GM19468 (cell line): ENCODE data around the gene SNCG.
"Not testable (repeated sequence)": the region's sequence is repeated elsewhere in the genome, so short reads cannot be mapped to it uniquely, and the experiment has no call there.

Experiments
- ATAC-seq: cut with Tn5 transposase; IDR thresholded peaks from one replicate; pipeline ENCODE4 v1.9.1; 2021; ENCODE audit warnings: mild to moderate bottlenecking, moderate library complexity, moderate number of reproducible peaks; ENCODE audit not compliant: unreplicated experiment; ENCODE audit errors: extremely low read depth

SNCG gene

GRCh38 chr10:86972613-86973380, 14.4 kb downstream of the SNCG start:
- ATAC-seq: no peak

- ATAC-seq: no peak
These were observed 16.1 kb downstream of the SNCG start for GRCh38 chr10:86974484-86974883.

DNA sequence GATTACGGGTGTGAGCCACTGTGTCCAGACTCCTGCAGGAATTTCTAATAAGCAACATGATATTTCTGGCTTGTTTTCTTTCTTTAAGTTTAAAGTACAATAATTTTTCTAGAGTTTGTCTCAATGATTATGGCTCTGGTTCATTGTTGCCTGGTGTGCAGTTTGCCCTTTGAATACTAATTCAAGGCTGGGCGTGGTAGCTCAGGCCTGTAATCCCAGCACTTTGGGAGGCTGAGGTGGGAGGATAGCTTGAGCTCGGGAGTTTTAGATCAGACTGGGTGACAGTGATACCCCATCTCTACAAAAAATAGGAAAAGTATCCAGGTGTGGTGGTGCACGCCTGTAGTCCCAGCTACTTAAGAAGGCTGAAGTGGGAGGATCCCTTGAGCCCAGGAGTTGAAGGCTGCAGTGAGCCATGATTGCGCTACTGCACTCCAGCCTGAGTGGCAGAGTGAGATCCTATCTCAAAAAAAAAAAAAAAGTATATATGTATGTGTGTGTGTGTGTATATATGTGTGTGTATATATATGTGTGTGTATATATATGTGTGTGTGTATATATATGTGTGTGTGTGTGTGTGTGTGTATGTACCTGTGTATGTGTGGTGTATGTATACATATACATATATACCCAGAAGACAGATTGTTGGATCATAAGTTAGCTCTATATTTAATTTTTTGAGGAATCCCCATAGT, 18.1 kb downstream of the SNCG start:
- no peak for ATAC-seq

DNA sequence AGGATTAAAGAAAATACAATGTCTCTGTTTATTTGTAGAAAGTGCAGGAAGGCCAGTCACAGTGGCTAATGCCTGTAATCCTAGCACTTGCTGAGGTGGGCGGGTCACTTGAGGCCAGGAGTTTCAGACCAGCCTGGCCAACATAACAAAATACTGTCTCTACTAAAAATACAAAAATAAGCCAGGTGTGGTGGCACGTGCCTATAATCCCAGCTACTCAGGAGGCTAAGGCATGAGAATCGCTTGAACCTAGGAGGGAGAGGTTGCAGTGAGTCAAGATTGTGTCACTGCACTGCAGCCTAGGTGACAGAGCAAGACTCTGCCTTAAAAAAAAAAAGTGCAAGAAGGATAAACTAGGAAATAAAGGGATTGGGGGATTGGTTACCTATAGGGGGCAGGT, 20.1 kb downstream of the SNCG start:
- ATAC-seq: not testable (repeated sequence)

DNA sequence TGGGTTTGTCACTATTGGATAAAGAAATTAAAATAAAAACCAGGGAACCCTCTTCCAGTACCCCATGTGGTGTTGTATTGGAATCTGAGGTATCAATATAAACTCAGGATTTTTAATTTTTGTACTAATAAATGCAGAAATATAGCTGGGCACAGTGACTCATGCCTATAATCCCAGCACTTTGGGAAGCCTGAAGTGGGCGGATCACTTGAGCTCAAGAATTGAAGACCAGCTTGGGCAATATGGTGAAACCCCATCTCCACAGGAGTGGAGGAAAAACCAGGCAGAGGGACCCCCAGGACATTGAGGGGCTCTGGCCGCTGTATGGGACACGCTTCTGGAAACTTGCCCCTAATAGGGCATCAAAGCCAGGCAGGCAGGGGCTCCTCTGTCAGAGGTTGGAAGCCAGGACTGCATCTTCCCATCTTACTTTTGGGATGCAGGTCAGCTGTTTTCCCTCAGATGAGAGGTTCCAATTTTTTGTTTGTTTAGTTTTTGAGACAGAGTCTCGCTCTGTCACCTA, 21.0 kb downstream of the SNCG start:
- ATAC-seq: no peak

DNA sequence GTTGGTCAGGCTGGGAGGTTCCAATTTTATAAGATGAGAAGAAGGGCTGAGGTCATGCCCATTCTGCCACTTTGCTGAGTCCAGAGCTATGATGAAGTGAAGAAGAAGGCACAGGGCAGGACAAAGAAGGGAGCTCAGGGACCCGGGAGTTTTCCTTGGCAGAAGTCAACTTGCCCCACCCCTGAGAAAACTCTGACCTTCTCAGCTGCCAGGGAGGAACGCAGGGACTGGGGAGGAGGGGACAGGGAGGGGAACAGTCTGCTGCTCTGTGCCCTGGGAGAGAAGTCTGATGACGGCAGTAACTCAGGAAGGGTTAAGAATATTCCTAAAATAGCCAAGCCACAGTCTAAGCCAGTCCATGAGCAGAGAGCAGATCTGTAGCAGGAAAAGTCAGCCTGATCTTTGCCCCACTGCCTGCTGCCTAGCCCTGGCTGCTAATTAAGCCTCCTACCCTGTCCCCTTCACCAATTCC, 21.6 kb downstream of the SNCG start:
- no peak for ATAC-seq

DNA sequence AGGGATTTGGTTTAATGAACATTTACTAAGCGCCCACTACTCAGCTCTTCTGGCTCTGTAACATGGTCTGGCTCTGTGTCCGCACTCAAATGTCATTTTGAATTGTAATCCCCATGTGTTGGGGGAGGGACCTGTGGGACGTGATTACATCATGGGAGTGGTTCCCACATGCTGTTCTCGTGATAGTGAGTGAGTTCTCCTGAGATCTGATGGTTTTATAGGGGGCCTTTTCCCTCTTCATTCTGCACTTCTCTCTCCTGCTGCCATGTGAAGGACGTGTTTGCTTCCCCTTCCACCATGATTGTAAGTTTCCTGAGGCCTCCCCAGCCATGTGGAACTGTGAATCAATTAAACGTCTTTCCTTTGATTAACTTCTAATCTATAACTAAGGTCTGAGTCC, 22.6 kb downstream of the SNCG start:
- ATAC-seq: not testable (repeated sequence)

DNA sequence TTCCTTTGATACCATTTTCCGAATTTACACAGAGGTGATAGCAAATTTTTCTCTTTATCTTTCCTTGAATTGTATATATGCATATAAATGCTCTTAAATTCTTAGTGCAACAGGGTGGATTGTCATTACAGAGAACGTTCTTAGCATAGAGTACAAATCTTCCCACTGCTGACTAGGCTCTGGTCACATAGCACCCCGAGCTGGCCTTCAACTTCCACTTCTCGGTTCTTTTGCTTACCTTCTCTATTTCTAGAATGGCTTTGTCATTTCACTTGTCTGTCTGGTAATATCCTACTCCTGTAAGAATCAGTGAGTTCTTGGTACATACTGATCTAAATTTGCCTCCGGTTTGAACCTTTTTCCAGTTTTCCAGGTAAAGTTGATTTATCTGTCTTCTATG, 23.3 kb downstream of the SNCG start:
- ATAC-seq: no peak

GRCh38 chr10:86984498-86984897, 26.1 kb downstream of the SNCG start:
- ATAC-seq: not testable (repeated sequence)

- no peak for ATAC-seq
These were observed 30.1 kb downstream of the SNCG start for GRCh38 chr10:86988520-86988919.

DNA sequence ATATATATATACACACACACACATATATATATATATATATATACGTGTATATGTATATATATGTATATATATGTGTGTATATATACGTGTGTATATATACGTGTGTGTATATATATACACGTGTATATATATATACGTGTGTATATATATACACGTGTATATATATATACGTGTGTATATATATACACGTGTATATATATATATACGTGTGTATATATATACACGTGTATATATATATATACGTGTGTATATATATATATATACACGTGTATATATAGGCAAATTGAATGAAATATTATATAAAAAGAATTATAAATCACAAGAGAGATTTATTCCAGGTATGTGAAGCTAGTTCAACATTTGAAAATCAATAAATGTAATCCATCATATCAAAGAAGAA, 33.0 kb downstream of the SNCG start:
- ATAC-seq: not testable (repeated sequence)

- ATAC-seq: no peak
These were observed 34.1 kb downstream of the SNCG start for GRCh38 chr10:86992456-86992855.

DNA sequence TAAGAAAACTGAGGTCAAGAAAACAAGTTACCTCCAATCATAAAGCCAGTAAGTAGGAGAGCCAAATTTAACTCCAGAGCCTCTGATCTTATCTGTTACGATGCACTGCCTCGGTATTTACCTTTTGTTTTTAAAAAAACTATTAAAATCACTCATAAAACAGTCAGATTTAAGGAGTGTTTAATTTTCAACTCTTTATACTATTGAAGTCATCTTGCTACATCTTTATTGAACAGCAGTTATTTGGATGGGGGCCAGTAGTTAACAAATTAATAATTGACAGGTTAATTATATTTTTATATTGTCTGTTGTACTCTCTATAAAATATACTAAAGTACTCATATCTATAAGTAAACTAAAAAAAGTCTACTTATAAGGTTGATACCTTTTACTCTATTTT, 34.5 kb downstream of the SNCG start:
- ATAC-seq: no peak

DNA sequence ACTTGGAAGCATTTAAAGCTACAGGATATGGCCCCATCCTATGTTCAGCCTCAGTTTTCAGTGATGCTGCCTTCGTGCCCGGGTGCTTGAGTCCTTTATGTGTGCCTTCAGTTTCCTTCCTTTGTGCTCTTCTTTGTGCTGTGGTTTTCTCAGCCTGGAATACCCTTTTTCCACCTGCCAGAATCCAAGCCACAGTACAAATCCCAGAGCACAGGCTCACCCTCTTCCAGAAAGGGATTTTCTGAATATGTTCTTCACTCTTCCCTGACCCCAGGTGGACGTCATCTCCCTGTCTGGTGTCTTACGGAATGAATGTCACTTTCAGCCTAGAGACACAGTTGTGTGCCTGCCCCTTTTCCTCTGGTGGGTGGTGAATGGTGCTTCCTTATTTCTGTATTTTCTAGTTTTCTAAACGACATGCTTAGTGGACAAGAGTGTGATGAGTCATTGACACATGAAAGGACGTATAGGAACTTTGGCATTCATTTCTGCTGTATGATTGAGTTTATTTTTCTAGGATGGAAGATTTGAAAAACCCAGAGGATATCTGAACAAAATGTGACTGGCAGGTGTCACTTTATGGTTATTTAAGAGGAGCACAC, 41.5 kb downstream of the SNCG start:
- ATAC-seq: not testable (repeated sequence)

DNA sequence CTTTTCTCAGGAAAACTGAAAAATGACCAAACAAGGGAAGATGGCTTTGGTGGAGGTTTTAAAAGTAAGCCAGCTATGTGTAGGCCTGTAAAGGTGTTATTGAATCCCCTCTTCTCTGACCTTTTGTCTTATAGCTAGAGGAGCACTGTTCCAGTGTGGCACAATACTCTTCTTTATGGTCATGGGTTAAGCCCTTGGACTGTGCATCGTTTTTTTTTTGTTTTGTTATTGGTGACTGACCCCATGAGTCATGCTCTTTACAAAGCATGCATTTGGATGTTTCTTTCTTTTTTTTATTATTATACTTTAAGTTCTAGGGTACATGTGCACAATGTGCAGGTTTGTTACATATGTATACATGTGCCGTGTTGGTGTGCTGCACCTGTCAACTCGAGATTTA, 42.1 kb downstream of the SNCG start:
- no peak for ATAC-seq

- ATAC-seq: not testable (repeated sequence)
These were observed 48.7 kb downstream of the SNCG start for GRCh38 chr10:87007124-87007523.

- not testable (repeated sequence) for ATAC-seq
These were observed 49.3 kb downstream of the SNCG start for GRCh38 chr10:87007674-87008073.

GRCh38 chr10:87008303-87008702, 49.9 kb downstream of the SNCG start:
- not testable (repeated sequence) for ATAC-seq

DNA sequence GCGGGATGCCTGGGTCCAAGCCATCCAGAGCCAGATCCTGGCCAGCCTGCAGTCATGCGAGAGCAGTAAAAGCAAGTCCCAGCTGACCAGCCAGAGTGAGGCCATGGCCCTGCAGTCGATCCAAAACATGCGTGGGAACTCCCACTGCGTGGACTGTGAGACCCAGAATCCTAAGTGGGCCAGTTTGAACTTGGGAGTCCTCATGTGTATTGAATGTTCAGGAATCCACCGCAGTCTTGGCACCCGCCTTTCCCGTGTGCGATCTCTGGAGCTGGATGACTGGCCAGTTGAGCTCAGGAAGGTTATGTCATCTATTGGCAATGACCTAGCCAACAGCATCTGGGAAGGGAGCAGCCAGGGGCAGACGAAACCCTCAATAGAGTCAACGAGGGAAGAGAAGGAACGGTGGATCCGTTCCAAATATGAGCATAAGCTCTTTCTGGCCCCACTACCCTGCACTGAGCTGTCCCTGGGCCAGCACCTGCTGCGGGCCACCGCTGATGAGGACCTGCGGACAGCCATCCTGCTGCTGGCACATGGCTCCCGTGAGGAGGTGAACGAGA, 50.8 kb downstream of the SNCG start:
- not testable (repeated sequence) for ATAC-seq
